Natural killer cell (primary cell): Measurements from ENCODE around the gene SLC6A14. TPM values are rescaled to one million over a fixed set of nuclear protein-coding genes. Genes with fewer than 3 reads are reported as not detected.

Experiments
- ATAC-seq, 3 donors: fragments of 150-1000 bp in 2 of 3; fragments of 200-7000 bp in 1 of 3; cut with Tn5 transposase; 1 replicate in 1 of 3; 2 replicates in 2 of 3; pipeline ENCODE4 v1.10.0; 2021; ENCODE audit warnings: mild to moderate bottlenecking in 2 of 3, moderate library complexity in 2 of 3
- DNase-seq, 2 donors: peaks; one replicate each; pipeline versions ENCODE4 v3.0.0 to v3.0.0-alpha.2; 2013 to 2021; ENCODE audit warnings: mixed read lengths in 1 of 2
- H3K27ac ChIP-seq: one replicate; pipeline ENCODE4 v1.5.1; 2013; ENCODE audit warnings: mild to moderate bottlenecking, low read length
- H3K27me3 ChIP-seq: one replicate; pipeline ENCODE4 v1.6.1; 2013; ENCODE audit warnings: low read length; ENCODE audit not compliant: control insufficient read depth, insufficient read depth
- H3K36me3 ChIP-seq: one replicate; pipeline ENCODE4 v1.6.1; 2013; ENCODE audit warnings: low read length; ENCODE audit not compliant: control insufficient read depth, insufficient read depth
- H3K4me1 ChIP-seq: one replicate; pipeline ENCODE4 v1.6.1; 2013; ENCODE audit warnings: low read length; ENCODE audit not compliant: control insufficient read depth, insufficient read depth
- H3K4me3 ChIP-seq: one replicate; pipeline ENCODE4 v1.5.1; 2013; ENCODE audit warnings: low read length
- H3K9me3 ChIP-seq: one replicate; pipeline ENCODE4 v1.6.1; 2013; ENCODE audit warnings: low read length; ENCODE audit not compliant: control insufficient read depth, insufficient read depth
- H3K27ac Mint-ChIP-seq, 2 donors: one replicate each; pipeline ENCODE4 v1.8.0; 2022; ENCODE audit warnings: mild to moderate bottlenecking in 2 of 2, mixed read lengths in 2 of 2, moderate library complexity in 1 of 2
- H3K27me3 Mint-ChIP-seq, 2 donors: one replicate each; pipeline ENCODE4 v1.8.0; 2022; ENCODE audit warnings: low read depth in 2 of 2, mixed read lengths in 2 of 2
- H3K36me3 Mint-ChIP-seq: one replicate; pipeline ENCODE4 v1.8.0; 2022; ENCODE audit warnings: mixed read lengths
- H3K4me1 Mint-ChIP-seq, 2 donors: one replicate each; pipeline ENCODE4 v1.8.0; 2022; ENCODE audit warnings: mixed read lengths in 2 of 2
- H3K4me3 Mint-ChIP-seq: one replicate; pipeline ENCODE4 v1.8.0; 2022; ENCODE audit warnings: mild to moderate bottlenecking, moderate library complexity, mixed read lengths
- H3K9me3 Mint-ChIP-seq, 2 donors: one replicate each; pipeline ENCODE4 v1.8.0; 2022; ENCODE audit warnings: mixed read lengths in 2 of 2
- WGBS: methylation state at CpG from one replicate; pipeline ENCODE4 v1.1.7; 2013; ENCODE audit warnings: missing lambda C conversion rate; ENCODE audit not compliant: insufficient coverage; 5-methylcytosine and 5-hydroxymethylcytosine counted together
- intact Hi-C: fragments of 100-400 bp; cut with micrococcal nuclease; formaldehyde crosslinking; loops from one replicate; pipeline ENCODE4 v1.14.2; 2022
- total RNA-seq, 4 donors: library from RNA; stranded (reverse); fragments of 120-200 nt in 1 of 4; gene quantifications; one replicate each; pipeline versions ENCODE4 v1.2.3 to v1.2.4, GENCODE V29; 2013 to 2022
- TF ChIP-seq, protein P1 (sequence below): fragments of 200-600 bp; IDR thresholded peaks from one replicate; pipeline ENCODE4 v1.8.0; 2022; ENCODE audit warnings: antibody characterized with exemption

SLC6A14 gene
- total RNA-seq, 3 donors from 2014 or later (not counting 1 experiment from before 2014, with no cell fraction given), result not detected

DNA sequence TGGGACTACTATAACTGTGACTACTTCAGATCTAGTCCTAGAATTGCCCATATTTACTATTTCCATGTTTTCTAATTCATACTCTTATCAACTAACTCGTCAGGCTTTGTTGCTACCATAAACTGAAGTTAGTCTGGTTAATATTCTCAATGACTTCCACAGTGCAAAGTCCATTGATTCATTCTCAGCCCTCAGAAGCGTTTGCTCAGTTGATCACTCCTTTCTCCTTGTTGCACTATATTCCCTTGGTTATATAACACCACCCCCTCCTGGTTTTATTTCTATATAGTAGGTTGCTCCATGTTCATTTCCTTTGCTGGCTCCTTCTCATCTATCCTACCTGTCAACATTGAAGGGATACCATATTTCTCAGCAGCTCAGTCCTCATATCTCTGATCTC is 27.2 kb upstream of the SLC6A14 start:
- Mint-ChIP-seq H3K4me1 (no peaks in the 10 kb centered on the region), H3K36me3 (no peaks in the 10 kb centered on the region), H3K9me3 (peaks cover 6 to 10% of the 10 kb centered on the region in 2 donors), H3K4me3 (no peak overlapping the region), H3K27ac (no peak overlapping the region), H3K27me3 (no peaks in the 10 kb centered on the region)
- no peaks in the 10 kb centered on the region for H3K27me3 ChIP-seq
- no peaks in the 10 kb centered on the region for H3K4me1 ChIP-seq
- H3K36me3 ChIP-seq, result no peaks in the 10 kb centered on the region
- ATAC-seq, result no peak
- intact Hi-C loops, result no loop called here
- H3K9me3 ChIP-seq, result no peaks in the 10 kb centered on the region
- WGBS, result 70% methylated on average over 1 of the region's 2 CpGs
- no peak for DNase-seq
- no peak overlapping the region for H3K27ac ChIP-seq
- TF ChIP-seq, protein P1, sequence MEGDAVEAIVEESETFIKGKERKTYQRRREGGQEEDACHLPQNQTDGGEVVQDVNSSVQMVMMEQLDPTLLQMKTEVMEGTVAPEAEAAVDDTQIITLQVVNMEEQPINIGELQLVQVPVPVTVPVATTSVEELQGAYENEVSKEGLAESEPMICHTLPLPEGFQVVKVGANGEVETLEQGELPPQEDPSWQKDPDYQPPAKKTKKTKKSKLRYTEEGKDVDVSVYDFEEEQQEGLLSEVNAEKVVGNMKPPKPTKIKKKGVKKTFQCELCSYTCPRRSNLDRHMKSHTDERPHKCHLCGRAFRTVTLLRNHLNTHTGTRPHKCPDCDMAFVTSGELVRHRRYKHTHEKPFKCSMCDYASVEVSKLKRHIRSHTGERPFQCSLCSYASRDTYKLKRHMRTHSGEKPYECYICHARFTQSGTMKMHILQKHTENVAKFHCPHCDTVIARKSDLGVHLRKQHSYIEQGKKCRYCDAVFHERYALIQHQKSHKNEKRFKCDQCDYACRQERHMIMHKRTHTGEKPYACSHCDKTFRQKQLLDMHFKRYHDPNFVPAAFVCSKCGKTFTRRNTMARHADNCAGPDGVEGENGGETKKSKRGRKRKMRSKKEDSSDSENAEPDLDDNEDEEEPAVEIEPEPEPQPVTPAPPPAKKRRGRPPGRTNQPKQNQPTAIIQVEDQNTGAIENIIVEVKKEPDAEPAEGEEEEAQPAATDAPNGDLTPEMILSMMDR, result no peak
- H3K4me3 ChIP-seq, result no peak overlapping the region

DNA sequence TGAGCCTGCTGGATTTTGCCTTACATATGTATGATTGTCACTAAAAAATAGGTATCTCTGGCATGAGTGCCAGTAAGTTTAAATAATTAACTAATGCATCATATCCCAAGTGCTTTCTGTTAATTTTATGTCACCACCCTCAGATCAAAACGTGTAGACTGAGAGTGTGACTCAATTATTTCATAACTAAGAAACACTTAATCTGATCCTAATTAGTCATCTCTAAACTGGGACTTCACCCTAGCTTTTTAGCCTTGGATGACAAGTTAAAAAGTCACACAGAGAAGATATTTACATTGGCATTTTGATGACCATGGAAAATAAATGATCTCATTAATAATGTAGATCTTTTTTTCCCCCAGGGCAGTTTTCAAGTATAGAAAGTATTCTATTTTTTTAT is 23.1 kb upstream of the SLC6A14 start:
- H3K9me3 ChIP-seq, result no peaks in the 10 kb centered on the region
- H3K4me1 Mint-ChIP-seq, result no peaks in the 10 kb centered on the region
- no peak overlapping the region for H3K4me3 ChIP-seq
- no CpG with 5 or more reads among the region's 1 CpG for WGBS
- TF ChIP-seq, protein P1, result no peak
- no peaks in the 10 kb centered on the region for H3K27me3 Mint-ChIP-seq
- H3K36me3 ChIP-seq, result no peaks in the 10 kb centered on the region
- H3K4me1 ChIP-seq, result no peaks in the 10 kb centered on the region
- ATAC-seq (no peak), DNase-seq (no peak)
- no peaks in the 10 kb centered on the region for H3K36me3 Mint-ChIP-seq
- no peak overlapping the region for H3K27ac ChIP-seq
- intact Hi-C loops, result no loop called here
- H3K27me3 ChIP-seq, result no peaks in the 10 kb centered on the region
- no peak overlapping the region for H3K4me3 Mint-ChIP-seq
- H3K27ac Mint-ChIP-seq, result no peak overlapping the region
- peaks cover 0 to 3% of the 10 kb centered on the region in 2 donors for H3K9me3 Mint-ChIP-seq

DNA sequence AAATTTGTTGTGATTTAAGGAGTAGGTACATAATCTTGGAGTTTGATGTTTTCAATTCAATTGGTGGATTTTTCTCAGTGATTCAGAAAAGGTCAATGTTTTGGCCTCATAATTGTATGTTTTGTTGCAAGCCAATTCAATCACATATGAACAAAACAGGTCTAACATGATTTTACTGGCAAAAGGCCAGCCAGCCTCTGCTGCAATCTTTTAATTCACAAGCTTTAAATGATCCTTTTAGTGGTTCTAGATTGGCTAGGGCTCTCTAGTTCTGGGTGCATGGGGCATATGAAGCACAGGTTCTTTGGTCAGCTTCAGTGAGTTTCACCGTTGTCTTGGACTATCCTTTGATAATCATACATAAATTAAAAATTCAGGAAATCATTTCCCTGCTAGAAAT is 19.2 kb upstream of the SLC6A14 start:
- Histone ChIP-seq H3K36me3 (no peaks in the 10 kb centered on the region), H3K27ac (no peak overlapping the region), H3K4me1 (no peaks in the 10 kb centered on the region), H3K4me3 (no peak overlapping the region), H3K27me3 (no peaks in the 10 kb centered on the region), H3K9me3 (no peaks in the 10 kb centered on the region)
- DNase-seq (no peak), ATAC-seq (no peak)
- no peaks in the 10 kb centered on the region for H3K36me3 Mint-ChIP-seq
- intact Hi-C loops, result no loop called here
- no peak overlapping the region for H3K4me3 Mint-ChIP-seq
- WGBS, result no CpG with 5 or more reads among the region's 1 CpG
- no peaks in the 10 kb centered on the region for H3K9me3 Mint-ChIP-seq
- no peak overlapping the region for H3K27ac Mint-ChIP-seq
- TF ChIP-seq, protein P1, result no peak
- no peaks in the 10 kb centered on the region for H3K27me3 Mint-ChIP-seq
- H3K4me1 Mint-ChIP-seq, result no peaks in the 10 kb centered on the region

DNA sequence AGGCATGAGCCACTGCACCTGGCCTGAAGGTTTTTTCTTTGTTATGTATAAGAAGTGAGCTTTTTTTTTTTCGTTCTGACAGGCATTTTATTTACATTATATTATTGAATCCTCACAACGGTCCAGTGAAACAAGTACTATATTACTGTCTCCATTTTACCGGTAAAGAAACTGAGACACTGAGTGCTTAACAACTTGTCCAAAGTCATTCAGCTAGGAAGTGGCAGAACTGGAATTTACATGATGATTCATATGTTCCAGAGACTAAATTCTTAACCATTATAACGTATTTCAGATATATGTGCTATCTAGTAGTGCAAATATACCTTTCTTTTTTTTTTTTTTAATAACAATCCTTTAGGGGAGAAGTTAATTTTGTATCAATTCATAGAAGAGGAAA is 18.4 kb upstream of the SLC6A14 start:
- Histone ChIP-seq H3K9me3 (no peaks in the 10 kb centered on the region), H3K4me3 (no peak overlapping the region), H3K36me3 (no peaks in the 10 kb centered on the region), H3K27me3 (no peaks in the 10 kb centered on the region), H3K27ac (no peak overlapping the region), H3K4me1 (no peaks in the 10 kb centered on the region)
- no peak for ATAC-seq
- WGBS, result 100% methylated on average over 1 of the region's 4 CpGs
- H3K36me3 Mint-ChIP-seq, result no peaks in the 10 kb centered on the region
- no peaks in the 10 kb centered on the region for H3K27me3 Mint-ChIP-seq
- no peak overlapping the region for H3K4me3 Mint-ChIP-seq
- H3K4me1 Mint-ChIP-seq, result no peaks in the 10 kb centered on the region
- intact Hi-C loops, result no loop called here
- H3K9me3 Mint-ChIP-seq, result no peaks in the 10 kb centered on the region
- no peak for DNase-seq
- TF ChIP-seq, protein P1, result no peak
- H3K27ac Mint-ChIP-seq, result no peak overlapping the region
